Stimulated activated CD4-positive, alpha-beta T cell treated with anti-CD3 and anti-CD28 coated beads, Interleukin-1b, Interleukin-23, amount 100 ng/mL, for 24 hours (primary cell): Measurements from ENCODE around the gene TUB.

Experiments used
- DNase-seq, 4 experiments: peaks; one replicate each; pipeline ENCODE4 v3.0.0-alpha.2; 2020; ENCODE audit warnings: low read depth in 4 of 4, low spot score in 1 of 4

TUB gene, protein sequence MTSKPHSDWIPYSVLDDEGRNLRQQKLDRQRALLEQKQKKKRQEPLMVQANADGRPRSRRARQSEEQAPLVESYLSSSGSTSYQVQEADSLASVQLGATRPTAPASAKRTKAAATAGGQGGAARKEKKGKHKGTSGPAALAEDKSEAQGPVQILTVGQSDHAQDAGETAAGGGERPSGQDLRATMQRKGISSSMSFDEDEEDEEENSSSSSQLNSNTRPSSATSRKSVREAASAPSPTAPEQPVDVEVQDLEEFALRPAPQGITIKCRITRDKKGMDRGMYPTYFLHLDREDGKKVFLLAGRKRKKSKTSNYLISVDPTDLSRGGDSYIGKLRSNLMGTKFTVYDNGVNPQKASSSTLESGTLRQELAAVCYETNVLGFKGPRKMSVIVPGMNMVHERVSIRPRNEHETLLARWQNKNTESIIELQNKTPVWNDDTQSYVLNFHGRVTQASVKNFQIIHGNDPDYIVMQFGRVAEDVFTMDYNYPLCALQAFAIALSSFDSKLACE

DNA sequence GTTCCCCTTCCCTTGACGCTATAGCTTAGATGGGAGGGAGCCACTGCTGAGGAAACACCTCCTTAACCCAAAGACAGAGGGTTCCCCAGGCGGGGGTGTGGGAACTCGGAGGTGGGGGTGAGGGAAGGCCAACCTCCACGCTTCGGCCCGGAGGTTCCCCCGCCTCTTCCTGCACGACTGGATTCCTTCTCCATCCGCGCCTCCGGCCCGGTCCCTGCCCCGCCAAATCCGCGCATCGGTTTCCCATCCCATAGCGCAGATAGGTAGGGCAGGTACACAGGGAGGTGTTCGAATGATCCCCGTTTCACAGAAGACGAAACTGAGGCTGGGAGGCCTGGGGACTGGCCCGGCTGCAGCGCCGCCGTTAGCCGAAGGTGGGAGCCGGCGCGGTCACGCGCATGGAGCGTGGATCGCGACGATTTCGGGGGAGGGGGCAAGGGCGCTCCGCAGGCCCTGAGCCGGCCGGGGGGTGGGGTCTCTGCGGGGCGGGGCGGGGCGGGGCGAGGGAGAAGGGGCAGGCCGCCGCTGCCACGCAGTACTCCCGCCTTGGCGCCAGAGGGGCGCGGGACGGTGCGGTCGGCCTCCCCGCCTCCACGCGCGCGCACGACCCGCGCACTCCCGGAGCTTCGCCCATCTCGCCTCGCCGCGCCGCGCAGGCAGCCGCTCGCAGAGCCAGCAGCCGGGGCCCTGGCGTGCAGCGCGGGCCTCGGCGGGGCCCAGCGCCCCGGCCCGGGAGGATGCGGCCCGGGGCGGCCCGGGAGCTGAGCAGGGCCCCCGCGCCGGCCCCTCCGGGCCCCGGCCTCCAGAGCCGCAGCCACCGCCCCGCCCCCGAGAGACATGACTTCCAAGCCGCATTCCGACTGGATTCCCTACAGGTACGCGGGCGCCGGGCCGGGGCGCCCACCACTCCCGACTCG is at the start of gene TUB:
Gene TUB, plus strand, starts transcription at position 538 of the 917 bp plus-strand sequence. Its CDS starts 300 bp downstream, at position 838.
- no peak for DNase-seq

DNA sequence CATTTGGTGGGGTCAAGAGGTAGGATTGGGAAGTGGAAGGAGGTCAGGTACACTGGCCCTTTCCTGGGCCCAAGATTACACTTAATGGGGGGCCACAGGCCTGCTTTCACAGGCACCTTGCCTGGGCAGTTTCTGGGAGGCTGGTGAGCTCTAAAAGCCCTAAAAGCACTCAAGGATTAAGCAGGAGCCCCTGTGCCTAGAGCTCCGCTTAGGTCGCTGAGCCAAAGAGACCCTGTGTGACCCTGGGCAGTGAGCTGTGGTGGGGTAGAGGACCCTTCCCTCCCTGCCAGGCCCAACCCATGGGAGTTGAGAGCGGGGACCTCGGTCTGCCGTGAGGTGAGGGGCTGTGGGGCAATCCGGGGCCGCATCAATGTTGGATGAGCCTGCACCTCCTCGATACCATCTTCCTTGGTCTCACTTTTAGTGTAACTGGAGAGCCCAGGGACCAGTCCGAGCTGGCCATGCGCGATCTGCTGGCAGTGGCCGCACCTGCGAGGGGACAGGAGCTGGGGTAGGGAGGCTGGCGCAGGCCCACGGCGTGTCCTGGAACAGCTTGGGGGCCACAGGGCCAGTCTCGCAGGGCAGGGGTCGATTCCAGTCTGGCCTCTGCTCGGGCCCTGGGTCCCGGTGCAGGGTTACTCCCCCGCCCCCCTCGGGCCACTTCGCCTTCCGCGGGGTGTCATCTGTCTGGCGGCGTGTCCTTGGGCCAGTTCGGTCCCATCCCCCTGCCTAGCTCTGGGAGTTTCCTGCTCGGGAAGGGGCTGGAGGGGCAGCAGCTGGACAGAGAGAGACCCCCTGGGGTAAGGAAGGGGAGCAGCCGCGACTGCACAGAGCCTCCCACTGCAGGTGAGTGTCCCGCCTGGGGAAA is 49.5 kb upstream of the TUB start:
- DNase-seq = no peak

DNA sequence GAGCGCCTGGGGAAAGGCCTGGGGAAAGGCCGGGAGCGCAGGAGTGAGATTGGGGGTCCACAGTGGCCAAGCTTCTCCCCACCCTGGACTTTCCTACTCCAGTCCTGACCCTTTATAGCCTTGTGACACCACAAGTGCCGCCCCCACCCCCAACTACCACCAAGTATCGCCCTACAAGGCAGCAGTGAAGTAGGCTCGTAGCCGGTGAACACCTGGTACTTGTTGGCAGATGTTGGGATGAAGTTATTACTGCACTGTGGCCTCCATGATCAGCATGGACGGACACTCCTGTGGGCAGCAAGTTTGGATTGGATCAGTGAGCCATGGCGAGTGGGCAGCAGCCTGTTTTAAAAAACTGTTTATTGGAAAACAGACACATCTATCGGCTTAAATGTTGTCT is 48.9 kb upstream of the TUB start:
- DNase-seq = no peak

DNA sequence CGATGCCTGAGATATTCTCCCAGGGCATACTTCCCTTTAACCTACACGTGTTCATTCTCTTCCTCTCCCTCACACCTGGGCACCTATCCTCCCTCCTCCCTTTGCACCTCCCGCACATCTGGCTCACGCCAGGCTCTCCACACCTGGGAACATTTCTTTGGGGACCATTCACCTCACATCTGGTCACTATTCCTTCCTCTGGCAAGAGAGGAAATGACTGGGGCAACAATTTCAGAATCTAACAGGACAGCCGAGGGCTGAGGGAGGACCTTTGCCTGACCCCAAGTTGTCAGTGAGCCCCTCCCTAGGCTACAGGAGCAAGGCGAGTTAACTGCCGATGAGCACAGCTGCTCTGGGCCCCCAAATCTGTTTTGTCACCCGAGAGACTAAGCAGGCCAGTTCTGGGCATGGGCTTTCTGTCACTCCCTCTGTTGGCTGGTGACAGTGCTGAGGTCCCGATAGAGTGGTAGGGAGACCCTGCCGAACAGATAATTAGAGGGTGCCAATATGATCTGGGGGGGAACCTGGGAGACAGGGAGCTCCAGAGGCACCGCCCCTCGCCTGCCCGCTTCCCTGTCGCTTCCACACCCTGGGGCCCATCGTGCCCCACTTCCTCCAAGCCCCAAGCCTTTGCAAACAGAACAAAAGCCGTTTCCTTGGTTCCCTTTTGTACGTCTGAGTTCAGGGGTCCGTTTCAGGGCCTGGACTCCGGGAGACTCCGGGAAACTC is 48.3 kb upstream of the TUB start:
- DNase-seq = no peak

DNA sequence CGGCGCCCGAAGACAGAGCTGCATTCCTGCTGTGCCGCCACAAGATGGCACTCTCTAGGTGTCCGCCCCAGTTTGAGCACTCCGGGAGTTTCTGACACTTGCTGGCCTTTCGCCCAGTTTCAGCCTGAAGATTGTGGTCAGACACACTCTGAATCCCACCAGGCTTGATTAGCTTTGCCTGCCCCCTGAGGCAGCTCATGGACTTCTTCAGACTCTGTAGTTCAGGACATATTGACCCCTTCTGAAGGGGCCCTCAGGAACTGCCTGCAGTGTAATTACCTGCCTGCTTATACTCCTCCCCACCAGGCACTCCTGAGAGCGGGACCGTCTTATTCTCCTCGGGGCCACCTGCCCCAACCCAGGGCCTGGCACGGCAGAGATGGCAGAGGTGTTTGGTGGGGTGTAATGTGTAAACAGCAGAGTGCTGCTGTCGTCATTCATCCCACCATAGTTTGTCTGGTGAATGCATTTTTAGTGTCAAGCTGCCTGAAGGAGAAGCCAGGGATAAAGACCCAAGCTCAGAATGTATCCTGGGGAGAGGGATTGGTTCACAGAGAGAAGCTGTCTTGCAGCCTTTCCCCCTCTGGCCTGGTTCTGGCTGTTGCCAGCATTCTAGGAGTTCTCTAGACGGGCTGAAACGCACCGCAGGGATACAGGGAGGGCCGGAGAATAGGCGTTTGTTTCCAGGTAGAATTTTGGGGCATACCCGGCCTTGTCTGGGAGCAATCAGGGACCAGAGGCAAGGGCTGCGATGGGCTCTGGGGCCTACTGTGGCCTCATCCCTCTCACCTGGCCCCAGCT is 47.5 kb upstream of the TUB start:
- DNase-seq = peak; percentile 12 to 32 (median 20)

DNA sequence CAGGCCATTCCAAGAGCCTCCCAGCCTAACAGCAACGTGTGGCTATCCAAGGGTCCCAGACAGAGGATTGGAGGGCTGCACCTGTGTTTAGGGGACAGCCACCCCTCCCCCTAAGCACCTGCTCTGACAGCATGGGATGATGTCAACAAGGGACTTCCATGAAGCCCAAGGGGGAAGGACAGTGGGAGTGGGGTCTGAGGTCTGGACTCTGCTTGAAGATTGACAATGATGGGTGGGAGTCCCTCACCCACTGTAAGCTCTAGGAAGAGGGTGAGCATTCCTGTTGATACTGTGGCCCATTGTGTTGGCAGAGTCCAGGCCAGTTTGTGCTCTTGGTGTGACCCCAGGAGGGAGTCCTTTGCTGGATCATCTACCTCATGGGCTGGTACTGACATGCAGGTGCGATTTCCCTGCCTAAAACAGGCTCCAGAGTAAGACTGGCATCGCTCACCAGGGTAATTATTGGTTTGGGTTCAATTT is 46.9 kb upstream of the TUB start:
- DNase-seq = no peak

DNA sequence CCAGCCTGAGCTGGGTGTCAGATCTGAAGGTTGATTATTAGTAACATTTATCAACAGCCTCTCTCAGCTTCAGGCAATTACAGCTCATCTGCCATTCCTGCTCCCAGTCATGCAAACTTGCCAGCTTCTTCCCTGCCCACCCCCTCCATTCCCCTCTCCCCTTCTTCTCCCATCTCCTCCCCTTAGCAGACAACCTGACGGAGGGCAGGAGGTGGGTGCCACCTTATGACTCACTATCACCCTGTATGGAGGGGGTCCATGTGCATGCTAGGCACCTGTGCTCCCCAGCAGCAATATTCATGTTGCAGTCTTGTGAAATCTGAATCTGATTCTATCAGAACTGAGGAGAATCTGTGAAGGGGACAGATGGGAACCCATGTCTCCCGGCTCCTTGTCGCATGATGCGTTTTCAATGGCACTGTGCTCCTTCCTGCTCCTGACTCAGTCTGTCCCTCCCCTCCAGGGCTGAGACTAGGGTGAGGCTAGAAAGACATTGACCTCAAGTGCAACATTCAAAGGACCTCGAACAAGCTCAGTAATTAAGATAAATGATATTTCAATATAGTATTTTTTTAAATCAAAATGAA is 46.3 kb upstream of the TUB start:
- no peak for DNase-seq

DNA sequence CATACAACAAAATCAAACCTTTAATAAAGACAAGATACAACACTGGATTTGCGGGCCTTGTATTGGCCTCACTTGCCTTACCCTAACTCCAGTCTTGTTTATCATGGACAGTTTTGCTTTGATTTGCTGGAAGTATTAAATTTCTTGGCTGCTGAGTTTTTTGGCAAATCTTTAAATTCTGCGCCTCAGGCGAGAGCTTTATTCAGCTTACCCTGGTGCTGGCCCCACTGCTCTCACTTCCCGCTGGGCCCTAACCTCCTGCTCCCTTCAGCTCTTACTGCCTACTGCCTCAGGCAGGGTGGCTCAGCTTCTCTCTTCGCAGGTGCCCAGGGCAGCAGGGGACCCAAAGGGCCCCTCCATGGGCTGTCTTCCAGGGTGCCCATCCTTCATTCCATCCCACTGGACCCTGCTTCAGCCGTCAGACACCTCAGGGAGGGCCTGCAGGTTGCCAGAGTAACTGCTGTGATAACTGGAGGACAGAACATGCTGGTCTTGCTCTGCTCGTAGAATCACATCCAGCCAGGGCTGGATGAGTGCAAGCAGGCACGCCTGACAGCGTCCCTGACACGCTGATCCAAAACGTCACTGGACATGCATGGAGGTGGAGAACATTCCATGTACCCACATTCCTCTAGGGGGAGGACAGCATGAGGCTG is 45.7 kb upstream of the TUB start:
- no peak for DNase-seq

DNA sequence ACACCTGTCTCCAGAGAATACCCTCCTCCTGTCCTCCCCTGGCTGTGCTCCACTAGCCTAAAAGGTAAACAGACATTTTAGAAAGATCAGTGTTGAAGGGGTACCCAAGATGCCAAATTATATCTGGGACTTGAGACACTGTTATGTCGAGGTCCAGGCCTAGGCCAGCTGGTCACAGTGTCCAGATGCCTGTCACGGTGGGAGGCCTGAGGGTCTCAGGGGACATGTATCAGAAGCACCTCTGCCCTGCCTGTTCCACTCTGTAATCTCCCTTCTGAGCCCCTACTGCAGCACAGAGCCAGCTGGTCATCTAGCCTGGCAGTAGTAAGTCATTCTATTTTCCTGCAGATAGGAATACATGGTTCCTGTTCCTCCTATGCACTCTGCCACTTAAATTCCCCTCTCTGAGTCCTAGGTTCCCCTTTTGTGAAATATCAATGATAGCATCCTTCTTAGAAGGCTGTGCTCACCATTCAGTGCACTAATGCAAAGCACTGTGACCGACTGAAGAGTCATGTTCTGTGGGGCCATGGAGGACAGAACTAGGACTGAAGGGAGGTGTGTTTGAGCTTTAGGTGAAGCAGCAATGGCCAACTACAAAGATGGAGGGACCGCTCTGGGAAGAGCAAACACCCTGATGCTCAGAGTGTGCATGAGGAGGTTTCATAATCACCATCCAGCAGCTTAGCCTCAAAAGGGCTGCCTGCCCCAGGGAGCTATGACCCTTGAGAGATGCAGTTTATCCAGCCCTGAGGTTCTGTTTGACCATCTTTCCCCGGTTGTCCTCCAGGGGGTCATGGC is 44.8 kb upstream of the TUB start:
- DNase-seq = no peak

DNA sequence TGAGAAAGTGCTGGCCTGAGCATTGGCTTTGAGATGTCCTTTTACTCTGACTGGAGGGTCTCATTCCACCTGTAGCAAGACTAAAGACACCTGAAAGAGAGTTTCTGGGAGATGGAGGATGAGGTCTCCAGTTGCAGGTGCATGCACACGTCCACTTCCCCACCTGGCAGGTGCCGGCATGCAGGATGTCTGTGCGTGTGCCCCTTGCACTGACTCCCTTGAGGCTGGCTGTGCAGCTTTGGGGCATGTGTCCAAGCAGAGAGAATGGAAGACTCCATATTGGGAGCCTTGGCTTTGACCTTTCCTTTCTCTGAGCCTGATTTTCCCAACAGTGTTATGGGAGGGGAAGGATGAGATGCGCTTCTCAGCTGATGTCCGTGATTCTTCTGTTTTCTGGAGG is 44.0 kb upstream of the TUB start:
- no peak for DNase-seq

DNA sequence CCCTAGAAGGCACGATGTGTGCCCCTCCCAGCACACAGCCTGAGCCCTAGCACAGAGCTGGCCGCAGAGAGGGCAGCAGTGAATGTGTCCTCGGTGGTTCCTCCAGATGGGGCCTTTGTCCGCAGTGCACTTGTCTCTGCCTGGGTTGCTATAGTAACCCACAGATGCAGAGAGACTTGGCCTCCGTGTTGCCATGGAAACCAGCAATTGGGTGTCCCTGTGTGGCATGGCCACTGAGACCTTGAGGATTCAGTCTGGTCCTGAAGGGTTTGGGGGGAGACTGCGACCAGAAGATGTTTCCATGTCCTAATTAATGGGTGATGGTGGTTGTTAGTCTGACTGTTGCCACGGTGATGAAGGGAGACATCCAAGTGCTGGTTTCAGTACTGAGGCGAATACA is 42.6 kb upstream of the TUB start:
- DNase-seq = no peak

DNA sequence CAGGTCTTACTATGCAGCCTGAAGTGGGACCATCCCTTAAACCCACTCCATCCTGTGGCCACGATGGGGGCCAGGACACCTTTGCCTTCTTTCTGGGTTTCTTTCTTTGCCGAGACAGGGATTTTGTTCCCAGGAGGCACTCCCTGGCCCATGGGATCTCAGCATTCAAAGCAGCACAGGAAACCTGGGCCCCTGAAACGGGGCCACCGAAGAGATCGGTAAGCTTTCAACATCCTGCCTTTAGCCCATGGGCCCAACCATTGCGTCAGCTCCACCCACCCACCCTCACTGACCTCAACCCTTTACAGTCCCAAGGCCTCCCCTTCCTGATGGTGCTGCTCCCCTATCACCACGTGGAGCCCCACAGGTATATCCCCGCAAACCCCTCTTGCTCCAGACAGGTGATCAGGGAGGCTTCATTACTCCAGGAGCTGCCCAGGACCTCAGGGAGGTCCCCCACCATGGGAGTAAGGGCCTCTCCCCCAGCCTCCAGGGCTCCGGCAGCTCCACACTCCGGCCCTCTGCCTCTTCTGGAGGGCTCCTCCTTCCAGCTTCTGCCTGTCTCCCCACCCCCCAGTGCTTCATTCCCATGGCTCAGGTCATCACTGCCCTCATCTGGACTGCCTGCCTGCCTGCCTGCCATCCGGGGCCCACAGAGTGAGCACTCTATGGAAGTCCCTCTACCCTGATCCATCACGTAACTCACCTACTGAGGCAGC is 42.0 kb upstream of the TUB start:
- DNase-seq = no peak

DNA sequence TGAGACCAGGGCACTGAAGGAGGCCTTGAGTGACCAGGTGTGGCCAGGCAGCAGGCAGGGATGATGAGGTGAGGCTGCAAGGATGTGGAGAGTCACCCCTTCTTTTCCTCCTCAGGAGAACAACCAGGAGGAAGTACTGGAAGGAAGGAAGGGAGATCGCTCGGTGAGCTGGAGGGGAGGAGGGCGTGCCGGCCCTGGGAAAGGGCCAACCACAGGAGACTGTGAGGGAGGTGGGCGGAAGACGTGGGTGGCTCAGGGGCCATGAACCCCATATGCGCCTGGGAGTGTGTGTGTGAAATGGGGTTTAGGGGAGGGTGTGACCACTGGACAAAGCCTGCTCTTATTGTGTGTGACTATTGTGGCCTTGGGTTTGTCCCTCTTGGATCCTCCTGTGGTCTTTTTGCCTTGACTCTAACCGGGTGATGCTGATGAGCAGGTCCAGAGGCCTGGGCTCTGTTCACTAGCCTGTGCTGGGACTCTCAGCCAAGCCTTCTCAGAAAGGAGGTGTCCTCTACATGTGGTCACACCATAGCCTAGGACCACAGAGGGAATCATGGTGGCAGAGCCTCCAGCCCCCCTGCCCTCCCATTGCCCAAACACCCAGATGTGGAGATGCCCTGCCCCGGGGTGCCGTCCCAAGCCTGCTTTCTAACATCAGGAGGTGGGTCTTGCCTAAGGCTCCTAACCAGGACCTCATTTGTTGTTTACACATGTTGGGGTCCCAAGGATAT is 41.3 kb upstream of the TUB start:
- no peak for DNase-seq

DNA sequence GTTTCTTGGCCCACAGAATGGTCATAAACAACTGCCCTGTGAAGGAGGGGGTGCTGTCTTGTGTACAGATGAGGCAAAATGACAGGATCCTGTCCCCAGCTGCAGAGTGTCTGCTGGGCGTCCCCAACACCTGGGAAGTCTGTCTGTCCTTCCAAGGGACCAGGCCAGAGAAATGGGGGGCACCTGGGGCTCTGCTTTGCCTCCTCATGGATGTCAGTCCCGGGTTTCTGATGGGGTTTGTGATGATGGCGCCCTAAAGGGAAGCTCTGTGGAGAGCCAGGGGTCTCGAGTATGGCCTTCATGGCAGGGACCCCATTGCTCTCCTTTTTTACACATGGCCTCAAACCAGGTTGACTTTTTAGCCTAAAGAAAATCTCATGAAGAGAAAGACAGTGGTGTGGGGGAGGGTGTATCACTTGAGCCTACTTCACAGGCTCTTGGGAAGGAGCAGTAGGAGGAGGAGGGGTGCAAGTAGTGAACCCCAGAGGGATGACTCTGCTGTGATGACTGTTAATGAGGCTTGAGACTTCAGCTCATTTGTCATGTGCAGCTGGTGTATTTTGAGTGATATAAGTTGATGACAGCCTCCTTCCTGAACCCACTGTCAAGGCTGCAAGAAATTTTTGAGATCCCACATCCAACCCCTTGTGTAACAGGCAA is 40.6 kb upstream of the TUB start:
- no peak for DNase-seq

DNA sequence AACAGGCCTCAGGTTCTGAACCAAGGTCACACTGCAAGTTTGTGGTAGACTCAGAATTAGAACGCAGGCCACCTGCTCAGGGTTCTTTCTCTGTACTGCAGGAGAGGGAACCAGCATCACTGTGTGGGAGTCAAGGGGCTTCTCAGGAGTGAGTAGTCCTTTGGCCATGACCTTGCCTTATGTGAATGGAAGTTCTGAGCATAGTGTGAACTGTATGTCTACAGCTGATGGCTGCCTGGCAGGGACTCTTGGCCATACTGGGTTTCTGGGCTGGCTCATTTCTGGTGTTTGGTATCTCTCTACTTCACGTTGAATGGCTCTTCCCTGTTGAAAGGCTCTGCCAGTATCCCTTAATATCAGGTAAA is 40.1 kb upstream of the TUB start:
- no peak for DNase-seq

DNA sequence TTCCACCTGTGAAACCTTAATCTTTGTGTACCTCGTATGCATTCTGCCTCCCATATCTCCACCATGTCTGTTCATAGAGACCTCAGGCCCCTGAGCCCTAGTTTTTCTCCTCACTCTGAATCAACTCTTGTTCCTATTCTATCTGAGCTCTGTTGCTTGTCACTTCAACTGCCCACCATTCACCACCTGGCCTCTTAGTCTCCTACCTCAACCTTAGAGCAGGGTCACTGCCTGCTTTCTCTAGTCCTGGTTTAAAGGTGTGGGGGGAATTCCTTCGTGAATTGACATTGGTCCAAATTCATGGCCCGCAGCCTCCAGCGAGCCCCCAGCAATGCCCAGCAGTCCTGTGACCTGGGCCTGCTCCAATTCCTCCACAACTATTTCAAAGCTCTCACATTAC is 39.4 kb upstream of the TUB start:
- DNase-seq = no peak
